CD14-positive monocyte (primary cell): ENCODE results near the gene DIAPH2. TPM values are rescaled to one million over a fixed set of nuclear protein-coding genes. Genes with fewer than 3 reads are reported as not detected.

Experiments used
- DNase-seq, 3 donors: peaks; one replicate each; pipeline ENCODE4 v3.0.0-alpha.2; 2011 to 2022
- H2AFZ ChIP-seq: 2 replicates; pipeline ENCODE4 v1.6.0; 2012; ENCODE audit warnings: mild to moderate bottlenecking, low read depth, low read length, inconsistent platforms; ENCODE audit not compliant: insufficient read depth, poor library complexity, severe bottlenecking
- H3K27ac ChIP-seq, 2 donors: 1 replicate in 1 of 2; 2 replicates in 1 of 2; pipeline ENCODE4 v1.5.1; 2012 to 2013; ENCODE audit warnings: low read length in 2 of 2, control low read depth in 1 of 2, inconsistent platforms in 1 of 2, low read depth in 1 of 2, mild to moderate bottlenecking in 1 of 2
- H3K27me3 ChIP-seq, 2 donors: one replicate each; pipeline versions ENCODE4 v1.6.0 to v1.6.1; 2011 to 2013; ENCODE audit warnings: low read length in 2 of 2; ENCODE audit not compliant: control insufficient read depth in 2 of 2, insufficient read depth in 2 of 2
- H3K36me3 ChIP-seq, 2 donors: replicated peaks in 1 of 2; 1 replicate in 1 of 2; 2 replicates in 1 of 2; pipeline versions ENCODE4 v1.5.1 to v1.6.1; 2012 to 2013; ENCODE audit warnings: low read length in 2 of 2, control low read depth in 1 of 2, inconsistent platforms in 1 of 2, mild to moderate bottlenecking in 1 of 2; ENCODE audit not compliant: insufficient read depth in 2 of 2, control insufficient read depth in 1 of 2
- H3K4me1 ChIP-seq, 2 donors: 1 replicate in 1 of 2; 2 replicates in 1 of 2; pipeline versions ENCODE4 v1.5.1 to v1.6.1; 2012 to 2013; ENCODE audit warnings: low read length in 2 of 2, control low read depth in 1 of 2, inconsistent platforms in 1 of 2, mild to moderate bottlenecking in 1 of 2, moderate library complexity in 1 of 2; ENCODE audit not compliant: insufficient read depth in 2 of 2, control insufficient read depth in 1 of 2
- H3K4me2 ChIP-seq: replicated peaks from 2 replicates; pipeline ENCODE3; 2012; ENCODE audit warnings: low read length, moderate library complexity, mild to moderate bottlenecking; ENCODE audit not compliant: poor library complexity, severe bottlenecking; ENCODE audit errors: extremely low read depth
- H3K4me3 ChIP-seq, 3 experiments: fragments of 200-600 bp in 1 of 3; sonication (generic) in 1 of 3; replicated peaks in 1 of 3; 1 replicate in 2 of 3; 2 replicates in 1 of 3; pipeline ENCODE4 v1.5.1; 2011 to 2013; ENCODE audit warnings: low read length in 3 of 3, mild to moderate bottlenecking in 3 of 3, control low read depth in 2 of 3, low read depth in 2 of 3, inconsistent platforms in 1 of 3, moderate library complexity in 1 of 3
- H3K79me2 ChIP-seq: 2 replicates; pipeline ENCODE4 v1.6.0; 2012; ENCODE audit warnings: mild to moderate bottlenecking, control low read depth, inconsistent platforms, low read length, moderate library complexity; ENCODE audit not compliant: insufficient read depth
- H3K9ac ChIP-seq: 2 replicates; pipeline ENCODE4 v1.6.0; 2017; ENCODE audit warnings: low read length, mild to moderate bottlenecking; ENCODE audit not compliant: insufficient read depth, poor library complexity, severe bottlenecking
- H3K9me3 ChIP-seq, 2 donors: replicated peaks in 1 of 2; 1 replicate in 1 of 2; 2 replicates in 1 of 2; pipeline versions ENCODE4 v1.5.1 to v1.6.1; 2012 to 2013; ENCODE audit warnings: low read length in 2 of 2, control low read depth in 1 of 2; ENCODE audit not compliant: control insufficient read depth in 1 of 2, insufficient read depth in 1 of 2
- H4K20me1 ChIP-seq: 2 replicates; pipeline ENCODE4 v1.6.0; 2012; ENCODE audit warnings: mild to moderate bottlenecking, low read length, control low read depth, moderate library complexity; ENCODE audit not compliant: insufficient read depth
- H3K27ac Mint-ChIP-seq, 7 donors: one replicate each; pipeline ENCODE4 v1.8.0; 2020; ENCODE audit warnings: mild to moderate bottlenecking in 7 of 7, mixed read lengths in 7 of 7, moderate library complexity in 6 of 7, inconsistent platforms in 2 of 7
- H3K27me3 Mint-ChIP-seq, 3 donors: one replicate each; pipeline ENCODE4 v1.8.0; 2021 to 2022; ENCODE audit warnings: low read depth in 3 of 3, mild to moderate bottlenecking in 3 of 3, mixed read lengths in 3 of 3, moderate library complexity in 3 of 3, inconsistent platforms in 1 of 3
- H3K36me3 Mint-ChIP-seq, 2 donors: one replicate each; pipeline ENCODE4 v1.8.0; 2020; ENCODE audit warnings: mixed read lengths in 2 of 2, inconsistent platforms in 1 of 2, mild to moderate bottlenecking in 1 of 2
- H3K4me1 Mint-ChIP-seq: one replicate; pipeline ENCODE4 v1.8.0; 2020; ENCODE audit warnings: mild to moderate bottlenecking, mixed read lengths
- H3K4me3 Mint-ChIP-seq, 2 donors: one replicate each; pipeline ENCODE4 v1.8.0; 2020; ENCODE audit warnings: mild to moderate bottlenecking in 2 of 2, mixed read lengths in 2 of 2, moderate library complexity in 1 of 2
- H3K9me3 Mint-ChIP-seq, 7 donors: one replicate each; pipeline ENCODE4 v1.8.0; 2020 to 2022; ENCODE audit warnings: mixed read lengths in 7 of 7, mild to moderate bottlenecking in 6 of 7, moderate library complexity in 6 of 7, inconsistent platforms in 2 of 7
- CTCF ChIP-seq: fragments of 200-600 bp; IDR thresholded peaks from one replicate; pipeline ENCODE4 v1.8.0; 2022; ENCODE audit warnings: antibody characterized with exemption, mild to moderate bottlenecking
- WGBS: methylation state at CpG from one replicate; pipeline ENCODE4 v1.1.5; 2013; ENCODE audit warnings: missing lambda C conversion rate; ENCODE audit not compliant: insufficient coverage; 5-methylcytosine and 5-hydroxymethylcytosine counted together
- intact Hi-C, 2 donors: fragments of 100-400 bp; cut with micrococcal nuclease; formaldehyde crosslinking; loops; one replicate each; pipeline versions ENCODE4 v1.15.0 to v1.15.1; 2023
- polyA plus RNA-seq, 3 donors: library from polyadenylated mRNA; depleted of rRNA in 1 of 3; unstranded in 2 of 3; stranded (reverse) in 1 of 3; fragments of 300-500 nt in 2 of 3; fragments of >200 nt in 1 of 3; fragmentation: Illumina TruSeq in 2 of 3; gene quantifications; 1 replicate in 2 of 3; 2 replicates in 1 of 3; pipeline ENCODE4 v1.2.3, GENCODE V29; 2012 to 2021

DIAPH2 gene
- polyA plus RNA-seq, 3 donors: 9.5 to 20.5 (median 11.4) TPM

GRCh38 chrX:97461763-97462162 lies 777.1 kb downstream of the DIAPH2 start:
- no peak overlapping the region for H3K27ac Mint-ChIP-seq
- Histone ChIP-seq H3K4me1 (no peaks in the 10 kb centered on the region), H3K9me3 (no peaks in the 10 kb centered on the region), H3K79me2 (no peaks in the 10 kb centered on the region), H2AFZ (no peak overlapping the region), H3K27ac (no peak overlapping the region), H3K27me3 (no peaks in the 10 kb centered on the region), H3K4me2 (no peak overlapping the region), H3K4me3 (no peak overlapping the region), H3K36me3 (no peaks in the 10 kb centered on the region), H4K20me1 (no peaks in the 10 kb centered on the region), H3K9ac (no peak overlapping the region)
- peaks cover 2 to 3% of the 10 kb centered on the region in 2 donors for H3K36me3 Mint-ChIP-seq
- H3K27me3 Mint-ChIP-seq: peaks cover 0 to 2% (median 1%) of the 10 kb centered on the region in 3 donors
- DNase-seq: no peak
- intact Hi-C loops: no loop called here
- no peak for TF ChIP-seq CTCF
- H3K4me1 Mint-ChIP-seq: no peaks in the 10 kb centered on the region
- H3K4me3 Mint-ChIP-seq: no peak overlapping the region
- H3K9me3 Mint-ChIP-seq: no peaks in the 10 kb centered on the region
- no CpG with 5 or more reads among the region's 1 CpG for WGBS

- no peaks in the 10 kb centered on the region for H4K20me1 ChIP-seq
- Mint-ChIP-seq H3K36me3 (peaks cover 3 to 8% of the 10 kb centered on the region in 2 donors), H3K4me3 (no peak overlapping the region), H3K27ac (no peak overlapping the region), H3K9me3 (no peaks in the 10 kb centered on the region), H3K4me1 (no peaks in the 10 kb centered on the region), H3K27me3 (peaks cover 0 to 4% (median 0%) of the 10 kb centered on the region in 3 donors)
- no peak overlapping the region for H3K9ac ChIP-seq
- H3K4me2 ChIP-seq: no peak overlapping the region
- H3K27me3 ChIP-seq: no peaks in the 10 kb centered on the region
- H3K36me3 ChIP-seq: no peaks in the 10 kb centered on the region
- H3K27ac ChIP-seq: no peak overlapping the region
- no peak for TF ChIP-seq CTCF
- H3K79me2 ChIP-seq: no peaks in the 10 kb centered on the region
- no peak for DNase-seq
- H2AFZ ChIP-seq: no peak overlapping the region
- intact Hi-C loops: no loop called here
- no peaks in the 10 kb centered on the region for H3K9me3 ChIP-seq
- no peaks in the 10 kb centered on the region for H3K4me1 ChIP-seq
- no peak overlapping the region for H3K4me3 ChIP-seq
- no CpG with 5 or more reads among the region's 6 CpGs for WGBS
These were observed 786.4 kb downstream of the DIAPH2 start for GRCh38 chrX:97471071-97471470.
